GM10266 (cell line): ENCODE data around the gene MMP17.

ENCODE experiments used
- DNase-seq: peaks from one replicate; pipeline ENCODE4 v3.0.0; 2012; ENCODE audit errors: extremely low spot score
- TF ChIP-seq, protein P1 (sequence below): IDR thresholded peaks from 2 replicates; pipeline ENCODE4 v1.5.1; 2012; ENCODE audit warnings: mild to moderate bottlenecking, low read depth; ENCODE audit not compliant: control insufficient read depth, insufficient read depth; ENCODE audit errors: missing control alignments

MMP17 gene

DNA sequence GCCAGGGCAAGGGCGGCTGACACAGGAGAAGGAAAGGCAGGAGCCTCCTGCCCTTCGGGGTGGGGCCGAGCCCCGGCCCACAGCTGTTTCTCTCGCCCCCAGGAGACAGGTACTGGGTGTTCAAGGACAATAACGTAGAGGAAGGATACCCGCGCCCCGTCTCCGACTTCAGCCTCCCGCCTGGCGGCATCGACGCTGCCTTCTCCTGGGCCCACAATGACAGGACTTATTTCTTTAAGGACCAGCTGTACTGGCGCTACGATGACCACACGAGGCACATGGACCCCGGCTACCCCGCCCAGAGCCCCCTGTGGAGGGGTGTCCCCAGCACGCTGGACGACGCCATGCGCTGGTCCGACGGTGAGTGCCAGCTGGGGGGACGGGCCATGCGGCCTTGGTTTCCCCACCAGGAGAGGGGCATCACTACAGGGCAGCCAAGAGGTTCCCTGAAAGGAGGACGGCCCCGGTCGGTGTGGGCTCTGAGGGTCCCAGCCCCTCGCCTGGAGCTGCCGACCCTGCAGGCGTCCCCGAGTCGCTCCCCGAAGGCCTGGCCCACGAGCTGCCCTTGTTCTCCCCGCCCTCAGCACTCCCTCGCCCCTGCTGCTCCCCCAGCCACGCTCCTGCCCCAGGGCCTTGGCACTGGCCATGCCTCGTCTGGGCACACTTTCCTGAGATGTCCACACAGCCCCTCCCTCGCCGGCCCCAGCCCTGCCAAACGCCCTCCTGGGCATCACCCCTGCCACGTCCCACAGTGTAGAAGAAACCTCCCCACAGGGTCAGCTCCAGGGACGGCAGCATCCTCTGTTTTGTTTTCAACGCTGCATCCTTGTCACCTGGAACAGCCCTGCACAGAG, 21.7 kb downstream of the MMP17 start:
- DNase-seq: no peak

DNA sequence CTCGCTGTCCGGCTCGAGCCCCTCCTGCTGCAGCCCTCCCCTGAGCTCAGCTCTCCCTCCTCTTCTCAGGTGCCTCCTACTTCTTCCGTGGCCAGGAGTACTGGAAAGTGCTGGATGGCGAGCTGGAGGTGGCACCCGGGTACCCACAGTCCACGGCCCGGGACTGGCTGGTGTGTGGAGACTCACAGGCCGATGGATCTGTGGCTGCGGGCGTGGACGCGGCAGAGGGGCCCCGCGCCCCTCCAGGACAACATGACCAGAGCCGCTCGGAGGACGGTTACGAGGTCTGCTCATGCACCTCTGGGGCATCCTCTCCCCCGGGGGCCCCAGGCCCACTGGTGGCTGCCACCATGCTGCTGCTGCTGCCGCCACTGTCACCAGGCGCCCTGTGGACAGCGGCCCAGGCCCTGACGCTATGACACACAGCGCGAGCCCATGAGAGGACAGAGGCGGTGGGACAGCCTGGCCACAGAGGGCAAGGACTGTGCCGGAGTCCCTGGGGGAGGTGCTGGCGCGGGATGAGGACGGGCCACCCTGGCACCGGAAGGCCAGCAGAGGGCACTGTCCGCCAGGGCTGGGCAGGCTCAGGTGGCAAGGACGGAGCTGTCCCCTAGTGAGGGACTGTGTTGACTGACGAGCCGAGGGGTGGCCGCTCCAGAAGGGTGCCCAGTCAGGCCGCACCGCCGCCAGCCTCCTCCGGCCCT, 22.8 kb downstream of the MMP17 start:
- TF ChIP-seq, protein P1, sequence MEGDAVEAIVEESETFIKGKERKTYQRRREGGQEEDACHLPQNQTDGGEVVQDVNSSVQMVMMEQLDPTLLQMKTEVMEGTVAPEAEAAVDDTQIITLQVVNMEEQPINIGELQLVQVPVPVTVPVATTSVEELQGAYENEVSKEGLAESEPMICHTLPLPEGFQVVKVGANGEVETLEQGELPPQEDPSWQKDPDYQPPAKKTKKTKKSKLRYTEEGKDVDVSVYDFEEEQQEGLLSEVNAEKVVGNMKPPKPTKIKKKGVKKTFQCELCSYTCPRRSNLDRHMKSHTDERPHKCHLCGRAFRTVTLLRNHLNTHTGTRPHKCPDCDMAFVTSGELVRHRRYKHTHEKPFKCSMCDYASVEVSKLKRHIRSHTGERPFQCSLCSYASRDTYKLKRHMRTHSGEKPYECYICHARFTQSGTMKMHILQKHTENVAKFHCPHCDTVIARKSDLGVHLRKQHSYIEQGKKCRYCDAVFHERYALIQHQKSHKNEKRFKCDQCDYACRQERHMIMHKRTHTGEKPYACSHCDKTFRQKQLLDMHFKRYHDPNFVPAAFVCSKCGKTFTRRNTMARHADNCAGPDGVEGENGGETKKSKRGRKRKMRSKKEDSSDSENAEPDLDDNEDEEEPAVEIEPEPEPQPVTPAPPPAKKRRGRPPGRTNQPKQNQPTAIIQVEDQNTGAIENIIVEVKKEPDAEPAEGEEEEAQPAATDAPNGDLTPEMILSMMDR: peak; percentile 58
- no peak for DNase-seq

More for the DNA sequence above, 21.7 kb downstream of the MMP17 start:
- TF ChIP-seq, protein P1: no peak

DNA sequence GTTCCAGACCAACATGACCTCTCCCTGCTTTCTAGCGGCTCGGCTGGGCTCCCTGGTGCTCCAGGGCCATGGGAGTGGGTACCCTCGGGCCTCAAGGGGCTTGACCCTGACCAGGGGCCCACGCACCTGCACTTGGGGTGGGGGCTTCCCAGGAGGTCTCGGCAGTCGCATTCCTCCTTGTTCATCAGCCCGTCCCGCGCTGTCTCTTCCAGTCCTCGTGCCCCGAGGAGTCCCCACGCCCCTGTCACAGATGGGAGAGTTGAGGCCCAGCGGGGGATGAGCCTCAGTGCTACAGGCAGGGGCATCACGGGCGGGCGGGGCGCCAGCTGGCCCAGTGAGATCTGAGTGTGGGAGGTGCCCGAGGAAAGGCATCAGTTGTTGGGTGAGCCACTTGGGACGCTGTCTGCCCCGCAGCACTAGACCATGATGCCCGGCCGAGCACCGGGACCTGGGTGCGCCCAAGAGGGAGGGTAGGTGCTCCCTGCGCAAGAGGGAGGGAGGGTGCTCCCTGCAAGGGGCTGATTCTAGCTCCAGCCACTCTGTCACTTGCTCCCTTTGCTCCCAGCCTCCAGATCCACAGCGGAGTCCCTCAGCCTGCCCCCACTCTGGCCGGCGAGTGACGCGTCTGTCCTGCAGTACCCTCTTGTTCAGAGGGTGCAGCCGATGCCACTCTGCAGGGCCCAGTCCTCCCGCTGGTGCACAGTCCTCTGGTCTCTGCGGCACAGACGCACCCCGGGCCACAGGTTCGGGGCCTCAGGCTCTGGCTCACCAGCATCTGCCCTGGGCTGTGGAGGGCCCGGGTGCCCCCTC, 23.8 kb downstream of the MMP17 start:
- TF ChIP-seq, protein P1: no peak
- no peak for DNase-seq

DNA sequence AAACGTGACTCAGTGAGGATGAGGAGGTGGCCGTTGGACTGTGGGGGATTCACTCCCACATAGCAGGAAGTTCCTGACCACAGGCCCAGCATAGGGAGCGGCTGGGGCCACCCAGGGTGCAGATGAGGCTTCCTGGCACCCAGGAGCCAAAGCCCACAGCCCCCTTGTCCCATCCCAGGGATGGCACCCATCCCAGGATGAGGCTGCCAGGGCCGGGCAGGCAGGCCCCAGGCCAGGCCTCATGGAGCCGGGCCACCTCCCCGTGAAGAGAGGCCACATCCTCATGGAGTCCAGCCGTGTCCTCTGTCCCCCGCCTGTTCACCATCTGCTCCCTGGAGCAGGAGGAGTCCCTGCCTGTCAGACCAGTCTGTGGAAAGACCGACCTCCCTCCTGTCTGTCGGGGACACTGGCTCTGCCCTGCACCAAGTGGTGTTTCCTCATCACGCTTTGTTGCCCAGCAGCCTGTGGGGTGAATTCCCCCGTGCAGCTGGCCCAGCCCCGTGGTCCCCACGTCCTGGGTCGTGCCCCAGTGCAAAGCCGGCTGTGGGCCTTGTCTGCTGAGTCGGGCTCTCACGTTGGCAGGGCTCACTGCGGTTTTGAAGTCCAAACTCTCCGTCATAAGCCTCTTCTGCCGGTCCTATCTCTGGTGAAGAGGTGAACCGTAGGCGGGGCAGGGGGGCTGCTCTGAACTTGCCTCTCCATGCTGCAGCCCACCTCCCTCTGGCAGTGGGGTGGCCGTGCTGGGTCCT, 24.5 kb downstream of the MMP17 start:
- TF ChIP-seq, protein P1: no peak
- DNase-seq: peak; percentile 57

DNA sequence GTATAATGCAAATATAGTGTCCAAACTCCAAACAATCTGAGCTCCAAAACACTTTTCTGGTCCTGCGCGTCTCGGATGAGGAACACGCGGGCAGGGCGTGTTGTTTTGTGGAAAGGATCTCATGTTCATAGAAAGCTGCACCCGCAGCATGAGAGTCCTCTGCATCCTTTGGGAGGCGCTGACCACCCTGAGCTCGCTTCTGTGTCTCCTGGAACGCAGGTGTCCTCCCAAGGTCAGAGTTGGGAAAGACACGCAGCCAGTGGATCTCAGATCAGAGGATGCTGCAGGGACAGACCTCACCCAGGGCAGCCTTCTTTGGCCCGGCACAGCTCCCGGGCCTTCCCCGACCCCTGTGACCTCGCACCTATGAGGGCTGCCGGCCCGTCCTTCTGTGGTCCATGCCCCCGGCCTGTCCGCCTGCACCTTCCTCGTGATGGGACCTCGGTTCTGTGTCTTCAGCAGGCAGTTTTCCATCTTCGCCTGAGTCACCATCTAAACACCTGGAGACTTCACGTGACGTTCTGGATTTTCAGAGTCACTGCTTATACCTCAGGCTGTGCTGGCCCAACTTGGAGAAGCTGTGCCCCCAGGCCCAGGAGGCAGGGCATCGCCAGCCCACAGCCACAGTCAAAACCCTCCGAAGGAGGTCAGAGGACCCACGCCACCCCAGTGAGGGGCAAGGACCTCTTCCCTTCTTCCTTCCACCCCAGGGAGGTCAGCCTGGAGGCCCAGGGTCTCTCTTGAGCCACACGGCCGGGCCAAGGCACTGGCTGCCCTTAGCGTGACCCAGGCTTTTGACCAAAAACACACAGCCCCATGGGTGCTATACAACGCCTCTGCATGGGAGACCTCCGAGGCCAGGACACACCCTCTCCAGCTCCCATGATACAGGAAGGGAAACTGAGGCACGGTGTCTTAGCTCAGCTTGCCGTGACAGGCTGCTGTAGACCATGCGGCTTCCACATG, 25.9 kb downstream of the MMP17 start:
- TF ChIP-seq, protein P1: no peak
- no peak for DNase-seq

DNA sequence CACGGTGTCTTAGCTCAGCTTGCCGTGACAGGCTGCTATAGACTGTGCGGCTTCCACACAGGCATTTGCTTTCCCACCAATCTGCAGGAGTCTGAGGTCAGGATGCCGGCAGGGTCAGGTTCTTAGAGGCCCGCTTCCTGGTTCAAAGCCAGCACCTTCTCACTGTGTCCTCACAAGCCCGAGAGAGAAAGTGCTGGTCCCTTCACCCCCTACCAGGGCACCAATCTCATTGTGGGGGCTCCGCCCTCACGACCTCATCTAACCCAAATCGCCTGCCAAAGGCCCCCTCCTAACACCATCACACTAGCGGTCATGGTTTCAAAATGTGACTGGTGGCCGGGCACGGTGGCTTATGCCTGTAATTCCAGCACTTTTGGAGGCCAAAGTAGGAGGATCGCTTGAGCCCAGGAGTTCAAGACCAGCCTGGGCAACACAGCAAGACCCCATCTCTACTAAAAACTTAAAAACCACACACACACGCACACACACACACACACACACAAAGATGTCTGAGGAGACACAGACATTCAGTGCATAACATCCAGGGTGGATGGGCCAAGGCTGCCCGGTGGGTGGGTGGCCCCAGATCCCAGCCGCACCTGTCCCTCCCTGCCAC, 26.8 kb downstream of the MMP17 start:
- DNase-seq: no peak
- TF ChIP-seq, protein P1: no peak
